Astrocyte of the cerebellum (primary cell): Measurements from ENCODE around the gene CASP4.

ENCODE experiments used
- DNase-seq: peaks from one replicate; pipeline ENCODE4 v3.0.0-alpha.2; 2011; ENCODE audit warnings: low read depth
- H3K4me3 ChIP-seq: 2 replicates; pipeline ENCODE4 v1.5.1; 2011; ENCODE audit warnings: mild to moderate bottlenecking, low read depth, low read length, moderate library complexity
- CTCF ChIP-seq: IDR thresholded peaks from 2 replicates; pipeline ENCODE4 v1.5.1; 2012; ENCODE audit warnings: low read length, low read depth, moderate library complexity, mild to moderate bottlenecking; ENCODE audit errors: missing control alignments
- in situ Hi-C: cut with HindIII; loops from 2 replicates; pipeline ENCODE4 v1.10.0; 2017; ENCODE audit warnings: low sequenced_read_pairs

CASP4 gene

GRCh38 chr11:104899226-104899625, 69.1 kb downstream of the CASP4 start:
- in situ Hi-C loops, result no loop called here
- H3K4me3 ChIP-seq, result no peak overlapping the region
- DNase-seq, result no peak
- TF ChIP-seq CTCF, result no peak

GRCh38 chr11:104898685-104899013, 69.7 kb downstream of the CASP4 start:
- H3K4me3 ChIP-seq, result no peak overlapping the region
- no peak for TF ChIP-seq CTCF
- in situ Hi-C loops, result no loop called here
- DNase-seq, result no peak

GRCh38 chr11:104897891-104898684, 70.3 kb downstream of the CASP4 start, which contains the start of gene CASP12:
TSS of gene CASP12 (minus strand) at chr11:104898460.
- H3K4me3 ChIP-seq, result no peak within 1 kb of the TSS
- TF ChIP-seq CTCF, result no peak
- in situ Hi-C loops, result no loop called here
- DNase-seq, result no peak

GRCh38 chr11:104895634-104896033, 72.7 kb downstream of the CASP4 start:
- no peak for DNase-seq
- no peak overlapping the region for H3K4me3 ChIP-seq
- in situ Hi-C loops, result no loop called here
- no peak for TF ChIP-seq CTCF

- DNase-seq, result no peak
- in situ Hi-C loops, result no loop called here
- no peak for TF ChIP-seq CTCF
- H3K4me3 ChIP-seq, result no peak overlapping the region
These were observed 74.5 kb downstream of the CASP4 start for GRCh38 chr11:104893876-104894275.
